Measurements from ENCODE around the gene ITGA11. TPM values are rescaled to one million over a fixed set of nuclear protein-coding genes. Genes with fewer than 3 reads are reported as not detected.

ITGA11 gene, protein sequence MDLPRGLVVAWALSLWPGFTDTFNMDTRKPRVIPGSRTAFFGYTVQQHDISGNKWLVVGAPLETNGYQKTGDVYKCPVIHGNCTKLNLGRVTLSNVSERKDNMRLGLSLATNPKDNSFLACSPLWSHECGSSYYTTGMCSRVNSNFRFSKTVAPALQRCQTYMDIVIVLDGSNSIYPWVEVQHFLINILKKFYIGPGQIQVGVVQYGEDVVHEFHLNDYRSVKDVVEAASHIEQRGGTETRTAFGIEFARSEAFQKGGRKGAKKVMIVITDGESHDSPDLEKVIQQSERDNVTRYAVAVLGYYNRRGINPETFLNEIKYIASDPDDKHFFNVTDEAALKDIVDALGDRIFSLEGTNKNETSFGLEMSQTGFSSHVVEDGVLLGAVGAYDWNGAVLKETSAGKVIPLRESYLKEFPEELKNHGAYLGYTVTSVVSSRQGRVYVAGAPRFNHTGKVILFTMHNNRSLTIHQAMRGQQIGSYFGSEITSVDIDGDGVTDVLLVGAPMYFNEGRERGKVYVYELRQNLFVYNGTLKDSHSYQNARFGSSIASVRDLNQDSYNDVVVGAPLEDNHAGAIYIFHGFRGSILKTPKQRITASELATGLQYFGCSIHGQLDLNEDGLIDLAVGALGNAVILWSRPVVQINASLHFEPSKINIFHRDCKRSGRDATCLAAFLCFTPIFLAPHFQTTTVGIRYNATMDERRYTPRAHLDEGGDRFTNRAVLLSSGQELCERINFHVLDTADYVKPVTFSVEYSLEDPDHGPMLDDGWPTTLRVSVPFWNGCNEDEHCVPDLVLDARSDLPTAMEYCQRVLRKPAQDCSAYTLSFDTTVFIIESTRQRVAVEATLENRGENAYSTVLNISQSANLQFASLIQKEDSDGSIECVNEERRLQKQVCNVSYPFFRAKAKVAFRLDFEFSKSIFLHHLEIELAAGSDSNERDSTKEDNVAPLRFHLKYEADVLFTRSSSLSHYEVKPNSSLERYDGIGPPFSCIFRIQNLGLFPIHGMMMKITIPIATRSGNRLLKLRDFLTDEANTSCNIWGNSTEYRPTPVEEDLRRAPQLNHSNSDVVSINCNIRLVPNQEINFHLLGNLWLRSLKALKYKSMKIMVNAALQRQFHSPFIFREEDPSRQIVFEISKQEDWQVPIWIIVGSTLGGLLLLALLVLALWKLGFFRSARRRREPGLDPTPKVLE
- total RNA-seq, result 15.3 and 16.8 TPM in 2 replicates

DNA sequence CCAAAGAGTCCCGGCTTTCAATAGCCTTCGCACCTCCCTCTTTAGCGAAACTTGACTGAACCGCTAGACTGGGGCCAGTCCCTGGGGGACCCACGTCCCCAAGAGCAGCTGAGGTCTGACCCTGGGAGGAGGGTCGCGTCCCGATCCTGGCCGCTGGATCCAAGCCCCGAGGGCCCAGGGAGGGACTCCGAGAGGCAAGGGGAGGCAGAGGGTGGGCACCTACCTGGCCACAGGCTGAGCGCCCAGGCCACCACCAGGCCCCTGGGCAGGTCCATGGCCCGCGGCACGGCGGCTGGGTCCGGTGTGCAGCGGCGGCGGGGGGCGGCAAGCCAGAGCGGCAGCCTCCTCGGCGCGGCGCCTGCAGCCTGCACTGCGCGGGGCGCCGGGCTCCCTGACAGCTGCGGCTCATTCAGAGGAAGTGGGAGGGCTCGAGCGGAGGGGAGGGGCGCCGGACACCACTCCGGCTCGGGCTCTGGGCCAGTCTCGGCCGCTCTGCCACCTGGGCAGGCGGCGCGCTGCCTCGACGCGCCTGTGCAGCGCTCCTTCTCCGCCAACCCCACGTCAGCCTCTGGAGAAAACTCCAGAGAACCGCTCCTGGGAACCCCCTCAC is at the start of gene ITGA11:
Gene ITGA11, minus strand, starts transcription at position 372 of the 610 bp plus-strand sequence. Its CDS starts 97 bp downstream, at position 275.

DNA sequence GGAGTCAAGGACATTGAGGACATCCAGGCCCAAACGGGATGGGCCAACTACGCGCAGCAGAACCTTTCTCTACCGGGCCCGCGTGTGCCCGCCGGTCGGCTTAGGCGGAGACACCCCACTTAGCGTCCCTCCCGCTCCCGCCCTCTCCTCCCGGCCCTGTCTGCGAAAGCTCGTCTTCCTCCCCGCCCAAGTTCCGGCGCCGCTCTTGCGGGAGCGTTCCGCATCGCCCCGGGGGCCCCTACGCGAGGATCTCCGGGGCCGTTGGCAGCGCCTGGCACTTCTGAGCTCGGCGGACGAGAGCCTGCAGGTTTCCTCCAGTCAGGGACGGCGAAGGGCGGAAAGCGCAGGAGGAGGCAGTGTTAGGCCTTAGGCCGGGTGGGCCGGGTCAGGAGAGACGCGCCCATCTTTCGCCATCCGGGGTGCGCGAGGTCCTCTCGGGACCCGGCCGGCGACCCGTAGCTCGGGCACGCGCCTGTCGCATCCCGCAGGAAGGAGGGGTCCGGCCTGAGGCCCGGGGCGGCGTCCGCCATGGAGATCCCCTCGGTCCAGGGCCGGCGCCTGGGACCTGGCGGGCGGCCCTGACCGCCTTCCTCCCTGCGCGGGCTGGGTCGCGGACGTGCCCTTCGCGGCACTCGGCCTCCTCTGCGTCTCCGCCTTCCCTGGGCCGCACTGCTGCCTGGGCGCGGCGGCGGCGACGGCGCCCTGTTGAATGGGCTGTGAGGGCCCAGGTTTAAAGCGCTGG is 154.2 kb downstream of the ITGA11 start, which contains the start of gene FEM1B:
Gene FEM1B, plus strand, starts transcription at position 143 of the 742 bp plus-strand sequence. CDS start 673 bp downstream, outside the sequence.

Other genes starting within 250 kb of the ITGA11 start
- gene CALML4, start 226.8 kb downstream of the ITGA11 start, total RNA-seq, result 0.77 and 3.6 TPM in 2 replicates
- gene CLN6, start 202.4 kb downstream of the ITGA11 start, total RNA-seq, result 22.6 and 25.4 TPM in 2 replicates
- gene FEM1B, start 154.4 kb downstream of the ITGA11 start, total RNA-seq, result 27.3 and 28.7 TPM in 2 replicates
- 11.6 and 21.0 TPM in 2 replicates for gene CORO2B, start 146.8 kb upstream of the ITGA11 start, total RNA-seq

Data from pericardium fibroblast (primary cell).